SW480 (cell line): ENCODE measurements around the gene MEPCE.
A peak's percentile ranks its signal among the peaks of the same experiment; 100 is the strongest.
"Not testable (repeated sequence)": the region's sequence is repeated elsewhere in the genome, so short reads cannot be mapped to it uniquely, and the experiment has no call there.

Experiments used
- DNase-seq: peaks from one replicate; pipeline ENCODE4 v3.0.0-alpha.2; 2016; ENCODE audit warnings: low spot score

Gene MEPCE

GRCh38 chr7:100429637-100430492, at the start of gene MEPCE:
Gene MEPCE (plus strand): TSS chr7:100429831. CDS start chr7:100430019, 188 bp downstream.
- DNase-seq = peak; percentile 98

- no peak for DNase-seq
Observed at GRCh38 chr7:100380196-100380595, 49.4 kb upstream of the MEPCE start.

GRCh38 chr7:100381531-100382233, 47.9 kb upstream of the MEPCE start:
- not testable (repeated sequence) for DNase-seq

- peak; percentile 68 for DNase-seq
Observed at GRCh38 chr7:100382234-100382853, 47.3 kb upstream of the MEPCE start.

GRCh38 chr7:100384628-100385294, 44.9 kb upstream of the MEPCE start:
- DNase-seq = no peak

GRCh38 chr7:100386940-100387339, 42.7 kb upstream of the MEPCE start:
- no peak for DNase-seq

GRCh38 chr7:100387695-100388094, 41.9 kb upstream of the MEPCE start:
- DNase-seq = no peak

- DNase-seq = no peak
Observed at GRCh38 chr7:100389437-100390088, 40.1 kb upstream of the MEPCE start.

GRCh38 chr7:100390286-100391009, 39.2 kb upstream of the MEPCE start:
- DNase-seq = no peak

GRCh38 chr7:100393233-100393905, 36.3 kb upstream of the MEPCE start:
- DNase-seq = no peak

GRCh38 chr7:100394077-100394476, 35.6 kb upstream of the MEPCE start:
- DNase-seq = no peak

- DNase-seq = no peak
Observed at GRCh38 chr7:100396421-100396982, 33.1 kb upstream of the MEPCE start.

- no peak for DNase-seq
Observed at GRCh38 chr7:100397315-100398081, 32.1 kb upstream of the MEPCE start.

- DNase-seq = no peak
Observed at GRCh38 chr7:100398239-100398638, 31.4 kb upstream of the MEPCE start.

GRCh38 chr7:100400041-100400440, 29.6 kb upstream of the MEPCE start:
- no peak for DNase-seq

- DNase-seq = no peak
Observed at GRCh38 chr7:100400656-100401055, 29.0 kb upstream of the MEPCE start.

- DNase-seq = no peak
Observed at GRCh38 chr7:100401811-100402210, 27.8 kb upstream of the MEPCE start.

GRCh38 chr7:100402241-100402640, 27.4 kb upstream of the MEPCE start:
- no peak for DNase-seq

- peak; percentile 58 for DNase-seq
Observed at GRCh38 chr7:100406767-100407166, 22.9 kb upstream of the MEPCE start.
